Measurements from ENCODE around the gene LHX4. TPM values are rescaled to one million over a fixed set of nuclear protein-coding genes. Genes with fewer than 3 reads are reported as not detected.
A peak's percentile ranks its signal among the peaks of the same experiment; 100 is the strongest.

The LHX4 gene
- total and polyA plus RNA-seq, 4 donors, result 0.02 to 0.03 (median 0.02) TPM; not detected in 1

DNA sequence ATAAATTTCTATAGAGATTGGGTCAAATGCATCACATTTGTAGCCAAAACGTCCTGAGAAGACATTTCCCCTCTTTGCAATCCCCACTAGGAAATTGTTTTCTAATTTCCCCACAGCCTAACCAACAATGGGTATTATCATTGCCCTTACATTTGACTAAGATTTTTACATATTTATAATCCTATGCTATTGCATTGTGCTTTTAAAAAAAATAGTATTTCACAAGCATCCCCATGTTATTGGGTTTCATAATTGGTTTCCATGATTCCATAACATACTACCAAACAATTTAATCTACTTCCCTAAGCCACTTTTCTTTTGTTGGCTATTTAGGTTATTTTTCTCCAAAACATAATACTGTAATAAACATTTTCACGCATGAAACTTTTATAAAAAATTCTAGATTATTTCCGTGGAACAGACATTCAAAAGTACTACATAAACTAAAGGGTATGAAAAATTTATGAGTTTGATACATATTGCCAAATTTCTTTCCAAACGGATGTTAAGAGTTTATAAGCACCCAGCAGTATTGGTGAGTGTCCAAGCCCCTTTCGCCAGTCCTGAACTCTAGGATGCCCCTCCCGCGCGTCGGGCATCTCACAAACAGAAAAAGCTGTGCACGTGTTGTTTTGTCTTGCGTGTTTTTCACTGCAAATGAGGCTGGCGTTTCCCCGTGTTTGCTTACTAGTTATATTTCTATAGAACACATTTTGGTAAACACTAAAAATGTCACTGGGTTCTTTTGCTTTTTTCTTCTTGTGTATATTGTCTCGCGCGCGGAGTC, 2.0 kb upstream of the LHX4 start:
- no peak overlapping the region for H3K9ac ChIP-seq (ENCODE audit: insufficient read depth in 1 of 2, low read length in 2 of 2)
- peak in 1 of 3 donors; percentile 33 for DNase-seq
- WGBS, 2 donors, result 15 to 21% methylated on average over 17 of the region's 17 CpGs

DNA sequence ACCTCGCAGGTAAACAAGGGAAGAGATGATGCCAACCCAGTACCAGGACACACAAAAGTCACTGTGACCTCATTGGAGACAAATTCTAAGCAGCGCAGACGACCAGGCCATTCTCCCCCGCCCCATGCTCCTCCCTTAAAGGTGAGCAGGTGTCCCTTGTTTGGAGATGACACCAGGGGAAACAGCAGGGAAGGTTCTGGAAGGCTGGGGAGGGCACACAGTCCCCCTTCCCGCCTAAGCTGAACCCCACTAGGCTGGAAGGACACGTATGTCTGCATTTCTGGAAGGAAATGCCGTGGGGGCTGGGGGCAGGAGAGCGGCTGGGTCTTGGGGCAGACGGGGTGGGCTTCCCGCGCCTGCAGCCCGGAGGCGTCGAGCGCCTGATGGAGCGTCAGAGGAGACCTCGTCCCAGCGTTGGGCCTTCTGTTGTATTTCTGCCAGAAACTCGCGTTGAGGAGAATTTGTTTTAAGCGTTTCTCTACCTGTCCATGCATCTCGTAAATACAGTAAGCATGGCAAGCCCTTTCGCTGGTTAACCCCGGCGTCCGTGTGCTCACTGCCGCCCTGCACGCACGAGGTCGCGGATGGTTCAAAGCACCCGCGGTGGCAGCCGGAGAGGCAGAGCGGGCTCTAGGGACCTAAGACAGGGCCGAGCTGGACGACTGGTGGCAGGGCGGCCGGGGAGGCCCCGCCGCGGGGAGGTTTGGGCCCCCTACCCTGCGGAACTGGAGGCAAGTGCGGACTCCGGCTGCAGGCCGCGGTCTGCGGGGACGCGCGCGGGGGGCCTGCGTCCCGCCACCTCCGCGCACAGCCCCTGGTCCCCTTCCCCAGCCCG, 1.2 kb upstream of the LHX4 start:
- ATAC-seq (ENCODE audit: insufficient read depth, low FRiP score) (no peak), DNase-seq (peak in 2 of 3 donors; percentile 21 to 33)
- WGBS, 2 donors, result 3 to 5% methylated on average over 45 to 57 of the region's 57 CpGs
- H3K36me3 ChIP-seq (ENCODE audit: control insufficient read depth in 4 of 4, insufficient read depth in 4 of 4, low read length in 4 of 4), result no peaks in the 10 kb centered on the region
- peaks cover 23 to 82% (median 78%) of the 10 kb centered on the region in 3 donors for H3K27me3 ChIP-seq (ENCODE audit: control insufficient read depth in 3 of 3, insufficient read depth in 3 of 3, low read length in 2 of 3)
- peak overlapping the region; percentile 27 for H3K4me3 ChIP-seq
- H3K9ac ChIP-seq (ENCODE audit: insufficient read depth in 1 of 2, low read length in 2 of 2), result no peak overlapping the region
- peaks cover 0 to 10% (median 0%) of the 10 kb centered on the region in 4 donors for H3K9me3 ChIP-seq (ENCODE audit: control insufficient read depth in 4 of 4, insufficient read depth in 3 of 4, low read length in 3 of 4)
- TF ChIP-seq, protein P1, sequence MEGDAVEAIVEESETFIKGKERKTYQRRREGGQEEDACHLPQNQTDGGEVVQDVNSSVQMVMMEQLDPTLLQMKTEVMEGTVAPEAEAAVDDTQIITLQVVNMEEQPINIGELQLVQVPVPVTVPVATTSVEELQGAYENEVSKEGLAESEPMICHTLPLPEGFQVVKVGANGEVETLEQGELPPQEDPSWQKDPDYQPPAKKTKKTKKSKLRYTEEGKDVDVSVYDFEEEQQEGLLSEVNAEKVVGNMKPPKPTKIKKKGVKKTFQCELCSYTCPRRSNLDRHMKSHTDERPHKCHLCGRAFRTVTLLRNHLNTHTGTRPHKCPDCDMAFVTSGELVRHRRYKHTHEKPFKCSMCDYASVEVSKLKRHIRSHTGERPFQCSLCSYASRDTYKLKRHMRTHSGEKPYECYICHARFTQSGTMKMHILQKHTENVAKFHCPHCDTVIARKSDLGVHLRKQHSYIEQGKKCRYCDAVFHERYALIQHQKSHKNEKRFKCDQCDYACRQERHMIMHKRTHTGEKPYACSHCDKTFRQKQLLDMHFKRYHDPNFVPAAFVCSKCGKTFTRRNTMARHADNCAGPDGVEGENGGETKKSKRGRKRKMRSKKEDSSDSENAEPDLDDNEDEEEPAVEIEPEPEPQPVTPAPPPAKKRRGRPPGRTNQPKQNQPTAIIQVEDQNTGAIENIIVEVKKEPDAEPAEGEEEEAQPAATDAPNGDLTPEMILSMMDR (IDR thresholded peaks at IDR 0.05; ENCODE audit: control extremely low read depth, extremely low read depth), result no peak
- H3K27ac ChIP-seq (ENCODE audit: low read depth in 1 of 2, low read length in 1 of 2), result no peak overlapping the region
- peaks cover 0 to 30% (median 17%) of the 10 kb centered on the region in 5 donors for H3K4me1 ChIP-seq (ENCODE audit: control insufficient read depth in 5 of 5, insufficient read depth in 5 of 5, low read length in 5 of 5)

More for the DNA sequence above, 2.0 kb upstream of the LHX4 start:
- no peak overlapping the region for H3K27ac ChIP-seq (ENCODE audit: low read depth in 1 of 2, low read length in 1 of 2)
- TF ChIP-seq, protein P1 (IDR thresholded peaks at IDR 0.05; ENCODE audit: control extremely low read depth, extremely low read depth), result no peak
- H3K9me3 ChIP-seq (ENCODE audit: control insufficient read depth in 4 of 4, insufficient read depth in 3 of 4, low read length in 3 of 4), result peaks cover 0 to 10% (median 0%) of the 10 kb centered on the region in 4 donors
- H3K4me1 ChIP-seq (ENCODE audit: control insufficient read depth in 5 of 5, insufficient read depth in 5 of 5, low read length in 5 of 5), result peaks cover 0 to 23% (median 17%) of the 10 kb centered on the region in 5 donors
- no peaks in the 10 kb centered on the region for H3K36me3 ChIP-seq (ENCODE audit: control insufficient read depth in 4 of 4, insufficient read depth in 4 of 4, low read length in 4 of 4)
- peaks cover 23 to 80% (median 70%) of the 10 kb centered on the region in 3 donors for H3K27me3 ChIP-seq (ENCODE audit: control insufficient read depth in 3 of 3, insufficient read depth in 3 of 3, low read length in 2 of 3)
- H3K4me3 ChIP-seq, result no peak overlapping the region
- ATAC-seq (ENCODE audit: insufficient read depth, low FRiP score), result no peak

DNA sequence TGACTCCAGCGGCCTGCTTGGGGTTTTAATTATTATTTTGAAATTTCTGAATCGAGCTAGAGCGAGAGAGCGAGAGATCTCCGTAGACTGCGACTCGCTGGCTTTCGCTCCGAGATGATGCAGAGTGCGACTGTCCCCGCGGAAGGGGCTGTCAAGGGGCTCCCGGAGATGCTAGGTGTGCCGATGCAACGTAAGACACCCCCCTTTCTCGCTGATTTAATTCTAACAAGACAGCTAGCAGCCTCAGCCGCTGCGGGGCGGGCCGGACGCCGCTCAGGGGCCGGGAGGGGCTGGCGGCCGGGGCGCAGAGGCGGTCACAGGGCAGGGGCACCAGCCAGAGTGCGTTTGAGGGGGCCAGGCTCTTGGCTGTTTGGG, 339 bp downstream of the LHX4 start:
- Histone ChIP-seq H3K9ac (ENCODE audit: insufficient read depth in 1 of 2, low read length in 2 of 2) (no peak overlapping the region), H3K36me3 (ENCODE audit: control insufficient read depth in 4 of 4, insufficient read depth in 4 of 4, low read length in 4 of 4) (no peaks in the 10 kb centered on the region), H3K27me3 (ENCODE audit: control insufficient read depth in 3 of 3, insufficient read depth in 3 of 3, low read length in 2 of 3) (peaks cover 16 to 84% (median 75%) of the 10 kb centered on the region in 3 donors), H3K9me3 (ENCODE audit: control insufficient read depth in 4 of 4, insufficient read depth in 3 of 4, low read length in 3 of 4) (peaks cover 0 to 11% (median 0%) of the 10 kb centered on the region in 4 donors), H3K4me1 (ENCODE audit: control insufficient read depth in 5 of 5, insufficient read depth in 5 of 5, low read length in 5 of 5) (peaks cover 0 to 39% (median 18%) of the 10 kb centered on the region in 5 donors), H3K27ac (ENCODE audit: low read depth in 1 of 2, low read length in 1 of 2) (no peak overlapping the region), H3K4me3 (no peak overlapping the region)
- WGBS, 2 donors, result 2% methylated on average over 28 of the region's 28 CpGs
- no peak for ATAC-seq (ENCODE audit: insufficient read depth, low FRiP score)
- TF ChIP-seq, protein P1 (IDR thresholded peaks at IDR 0.05; ENCODE audit: control extremely low read depth, extremely low read depth), result no peak
- DNase-seq, result no peak
